Stimulated activated naive CD4-positive, alpha-beta T cell (primary cell): ENCODE results near the gene ARSJ.

ENCODE experiments used
- DNase-seq, 6 experiments: peaks; one replicate each; lab custom pipeline; 2025; lab: John Stamatoyannopoulos, UW

ARSJ gene

DNA sequence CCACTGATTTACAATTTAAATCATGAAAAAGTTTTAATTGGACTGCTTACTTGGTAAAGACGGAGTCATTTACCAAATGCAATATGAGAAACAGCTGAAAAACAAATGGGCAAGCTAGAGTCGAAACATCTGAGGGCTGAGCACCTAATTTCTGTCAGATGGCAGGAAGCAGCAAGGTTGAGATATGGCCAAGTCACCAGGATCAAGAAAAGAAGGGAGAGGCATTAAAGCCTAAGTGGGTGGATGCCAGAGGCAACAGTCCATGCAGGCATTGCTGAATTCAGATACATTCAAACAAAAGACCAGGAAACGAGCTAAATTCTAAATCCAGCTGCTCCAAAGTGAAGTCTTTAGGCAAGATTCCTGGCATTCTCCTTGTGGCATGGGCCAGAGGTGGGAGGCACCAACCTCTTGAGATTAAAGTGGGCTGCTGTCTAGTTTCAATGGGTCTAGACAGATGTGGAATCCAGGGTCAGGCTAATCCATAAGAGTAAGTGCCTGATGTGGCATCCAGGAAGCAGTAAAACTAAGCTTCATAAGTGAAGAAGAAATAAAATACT, 8.0 kb upstream of the ARSJ start:
- DNase-seq, result no peak

- no peak for DNase-seq
Observed at GRCh38 chr4:113982181-113982580, 2.7 kb upstream of the ARSJ start.

DNA sequence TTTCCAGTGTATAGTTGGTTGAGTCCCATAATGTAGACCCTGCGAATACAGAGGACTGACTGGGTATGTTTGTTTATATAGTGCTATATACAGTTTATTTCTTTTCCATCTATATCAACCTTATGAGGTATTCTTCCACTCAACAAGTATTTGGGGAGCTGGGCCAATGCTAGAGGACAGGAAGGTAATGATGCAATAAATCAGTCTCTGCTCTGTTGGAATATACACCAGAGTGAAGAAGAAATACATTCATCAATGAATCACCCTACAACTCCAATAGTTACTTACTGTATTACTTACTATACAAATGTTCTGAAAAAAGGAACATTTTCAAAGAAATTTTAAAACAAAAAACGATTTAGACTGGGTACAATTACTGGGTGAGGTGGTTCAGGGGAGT, 2.1 kb upstream of the ARSJ start:
- DNase-seq, result no peak

- DNase-seq, result no peak
Observed at GRCh38 chr4:113979905-113980615, 613 bp upstream of the ARSJ start.

GRCh38 chr4:113978561-113979147, 793 bp downstream of the ARSJ start:
- DNase-seq, result no peak

GRCh38 chr4:113978105-113978504, 1.3 kb downstream of the ARSJ start:
- DNase-seq, result no peak

- DNase-seq, result no peak
Observed at GRCh38 chr4:113977526-113977855, 2.0 kb downstream of the ARSJ start.

DNA sequence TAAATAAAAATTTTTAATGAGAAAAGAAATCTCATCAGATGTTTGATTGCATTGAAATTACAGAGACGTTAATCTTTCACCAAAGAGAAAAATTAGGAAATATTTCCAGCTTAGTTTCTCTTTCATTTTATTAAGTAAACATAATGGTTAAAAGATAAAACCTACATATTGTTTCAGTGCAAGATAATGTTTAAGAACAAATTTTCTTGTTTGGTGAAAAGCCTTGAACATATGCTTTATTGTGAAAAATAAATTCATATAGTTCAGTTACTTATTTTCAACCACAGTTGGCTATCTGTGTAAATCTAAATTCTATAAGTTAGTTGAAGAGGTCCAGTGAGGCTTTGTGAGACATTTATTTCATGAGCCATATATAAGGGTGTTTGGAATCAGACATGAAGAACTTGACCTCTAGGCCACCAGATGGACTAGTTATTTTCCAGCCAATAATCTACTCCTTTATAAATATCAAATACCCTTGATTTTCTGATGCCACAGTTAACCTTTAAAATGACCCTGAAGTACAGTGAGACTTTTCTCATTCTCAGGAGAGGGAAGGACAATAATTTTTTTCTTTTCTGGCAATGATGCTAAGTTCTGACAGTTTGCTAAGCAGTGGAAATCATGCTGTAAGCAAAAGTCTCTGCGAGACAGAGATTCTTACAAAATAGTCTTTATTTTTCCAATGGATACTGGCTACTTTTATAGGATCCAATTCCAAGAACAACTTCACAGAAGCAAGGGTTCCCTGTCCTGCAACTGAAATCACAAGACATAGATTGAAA, 2.5 kb downstream of the ARSJ start:
- DNase-seq, result no peak

- DNase-seq, result no peak
Observed at GRCh38 chr4:113975578-113975977, 3.9 kb downstream of the ARSJ start.

DNA sequence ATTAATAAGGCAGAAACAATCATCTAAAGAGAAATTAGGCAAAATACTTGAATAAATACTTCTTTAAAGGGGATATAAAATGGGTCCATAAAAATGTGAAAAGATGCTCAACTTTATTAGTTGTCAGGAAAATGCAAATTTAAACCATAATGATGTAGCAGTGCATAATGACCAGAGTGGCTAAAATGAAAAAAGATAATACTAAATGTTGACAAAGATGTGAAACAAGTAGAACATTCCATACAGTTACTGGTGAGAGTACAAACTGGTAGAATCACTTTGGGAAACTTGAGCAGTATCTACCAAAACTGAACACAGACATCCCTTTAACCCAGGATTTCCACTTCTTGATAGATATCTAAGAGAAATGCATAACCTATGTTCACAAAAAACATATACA, 5.0 kb downstream of the ARSJ start:
- DNase-seq, result no peak

- DNase-seq, result no peak
Observed at GRCh38 chr4:113973345-113973744, 6.1 kb downstream of the ARSJ start.

- DNase-seq, result no peak
Observed at GRCh38 chr4:113972781-113973180, 6.7 kb downstream of the ARSJ start.

DNA sequence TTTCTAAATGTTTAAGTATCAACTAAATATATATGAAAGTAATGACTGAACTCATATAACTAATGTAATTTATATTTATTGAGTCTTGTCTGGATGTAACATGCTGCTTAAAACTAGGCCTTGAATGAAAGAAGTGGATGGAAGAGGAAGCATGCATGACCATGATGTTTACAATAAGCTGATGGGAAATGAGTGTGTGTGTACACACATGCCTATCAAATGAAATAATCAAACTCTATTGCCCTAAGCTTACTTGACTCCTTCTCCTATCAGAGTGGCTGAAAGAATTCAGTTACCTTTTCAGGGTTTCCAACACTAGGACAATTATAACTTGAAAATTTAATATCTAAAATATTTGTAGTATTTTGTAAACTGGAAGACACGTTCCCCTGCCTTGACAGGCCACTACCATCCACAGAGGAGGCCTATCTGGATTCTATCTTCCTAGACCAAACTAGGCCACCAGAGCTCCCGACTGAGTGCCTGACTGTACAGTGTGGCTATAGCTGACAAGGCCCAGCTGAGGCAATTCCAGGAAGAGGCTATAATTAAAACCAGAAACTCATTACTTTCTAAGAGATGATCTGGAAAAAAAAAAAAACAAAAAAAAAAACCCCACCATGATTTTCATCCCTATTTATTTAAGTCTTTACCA, 7.6 kb downstream of the ARSJ start:
- no peak for DNase-seq

- DNase-seq, result no peak
Observed at GRCh38 chr4:113969709-113970334, 9.6 kb downstream of the ARSJ start.

- no peak for DNase-seq
Observed at GRCh38 chr4:113968473-113968872, 11.0 kb downstream of the ARSJ start.

GRCh38 chr4:113967687-113968086, 11.8 kb downstream of the ARSJ start:
- no peak for DNase-seq

GRCh38 chr4:113962719-113963265, 16.7 kb downstream of the ARSJ start:
- no peak for DNase-seq

- no peak for DNase-seq
Observed at GRCh38 chr4:113962016-113962347, 17.5 kb downstream of the ARSJ start.

- no peak for DNase-seq
Observed at GRCh38 chr4:113960684-113961321, 18.6 kb downstream of the ARSJ start.

DNA sequence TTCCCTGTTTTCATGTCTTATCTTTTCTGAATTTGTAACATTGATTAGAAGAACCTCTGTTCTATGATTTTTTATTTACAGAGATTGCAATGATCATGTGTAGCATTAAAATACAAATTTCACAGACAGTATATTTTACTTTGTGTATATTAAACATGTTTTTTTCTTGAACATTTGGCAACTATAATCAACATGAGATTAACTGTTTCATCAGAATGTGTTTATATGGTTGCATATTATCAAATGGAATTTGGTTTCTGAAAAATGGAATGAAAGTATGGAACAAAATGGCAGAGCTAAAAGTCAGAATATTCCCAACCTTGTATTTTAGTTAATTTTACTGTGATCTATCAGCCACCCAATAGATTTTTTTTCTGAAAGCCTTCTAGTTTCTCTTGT, 19.9 kb downstream of the ARSJ start:
- DNase-seq, result no peak

- DNase-seq, result no peak
Observed at GRCh38 chr4:113958766-113959538, 20.5 kb downstream of the ARSJ start.
